ENCODE data around the gene HOXB8.

The HOXB8 gene

GRCh38 chr17:48610282-48611211, 4.5 kb downstream of the HOXB8 start, which contains the start of gene HOXB7:
TSS of gene HOXB7 (minus strand) at chr17:48611017. CDS start at chr17:48610918, 99 bp downstream.
- DNase-seq (ENCODE audit: low read depth in 2 of 2) = peak; percentile 51 to 52

- no peak for DNase-seq (ENCODE audit: low read depth in 2 of 2)
Measured at GRCh38 chr17:48609759-48610281, 5.3 kb downstream of the HOXB8 start.

- no peak for DNase-seq (ENCODE audit: low read depth in 2 of 2)
Measured at GRCh38 chr17:48609033-48609432, 6.1 kb downstream of the HOXB8 start.

DNA sequence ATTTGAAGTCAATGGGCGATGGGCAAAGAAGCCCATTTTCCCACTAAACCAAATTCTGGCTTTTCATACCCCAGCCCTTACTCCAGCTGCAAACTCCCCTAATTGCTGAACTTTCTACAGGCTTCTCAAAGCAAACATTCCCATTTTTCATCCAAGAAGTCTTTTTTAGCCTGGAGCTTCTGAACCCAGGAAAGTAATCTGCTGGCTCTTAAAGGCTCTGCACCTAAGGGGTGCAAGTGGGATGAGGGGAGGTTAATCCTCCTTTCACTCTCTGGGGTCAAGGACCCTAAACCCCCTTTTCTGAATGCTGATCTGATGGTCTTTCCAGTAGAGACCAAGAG, 6.6 kb downstream of the HOXB8 start:
- DNase-seq (ENCODE audit: low read depth in 2 of 2) = no peak

GRCh38 chr17:48606892-48607614, 8.0 kb downstream of the HOXB8 start:
- DNase-seq (ENCODE audit: low read depth in 2 of 2) = no peak

DNA sequence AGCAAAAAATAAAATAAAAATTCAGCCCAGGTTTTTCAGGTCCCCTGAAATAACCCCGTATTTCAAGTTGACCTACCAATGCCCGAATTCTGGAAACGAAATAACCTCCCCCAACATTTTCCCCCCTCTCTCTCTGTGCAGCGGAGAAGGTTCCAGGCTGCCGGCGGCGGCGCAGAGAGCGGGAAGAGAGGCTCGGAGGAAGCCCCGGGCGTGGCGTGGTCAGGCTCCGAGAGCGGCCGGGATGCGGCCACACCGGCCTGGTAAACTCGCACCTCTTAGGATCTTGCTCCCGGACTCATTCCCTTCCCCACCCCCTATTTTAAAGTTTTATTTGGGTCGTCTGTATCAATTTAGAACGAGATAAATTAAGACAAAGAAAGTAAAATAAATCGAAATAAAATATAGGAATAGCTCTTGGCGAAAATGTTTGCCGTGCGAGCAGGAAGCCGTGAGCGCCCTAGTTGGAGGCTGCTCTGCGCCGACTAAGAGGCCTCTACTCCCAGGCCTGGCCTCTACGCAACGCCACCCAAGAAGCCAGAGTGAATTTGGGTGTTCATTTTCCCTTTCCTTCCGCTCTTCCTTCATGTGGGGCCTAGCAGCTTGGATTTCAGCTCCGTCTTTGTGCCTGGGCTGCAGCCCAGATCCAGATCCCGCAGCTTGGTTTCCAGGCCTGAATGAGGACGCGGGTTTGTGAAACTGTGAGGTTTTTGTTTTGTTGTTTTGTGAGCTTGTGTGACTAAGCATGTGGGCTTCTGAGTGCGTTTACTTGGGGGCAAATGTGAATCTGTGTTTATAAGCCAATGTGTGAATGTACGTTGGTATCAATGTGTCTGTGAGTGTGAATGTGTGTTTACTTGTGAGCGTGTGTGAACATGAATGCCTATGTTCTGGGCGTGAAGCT, 8.9 kb downstream of the HOXB8 start:
- no peak for DNase-seq (ENCODE audit: low read depth in 2 of 2)

DNA sequence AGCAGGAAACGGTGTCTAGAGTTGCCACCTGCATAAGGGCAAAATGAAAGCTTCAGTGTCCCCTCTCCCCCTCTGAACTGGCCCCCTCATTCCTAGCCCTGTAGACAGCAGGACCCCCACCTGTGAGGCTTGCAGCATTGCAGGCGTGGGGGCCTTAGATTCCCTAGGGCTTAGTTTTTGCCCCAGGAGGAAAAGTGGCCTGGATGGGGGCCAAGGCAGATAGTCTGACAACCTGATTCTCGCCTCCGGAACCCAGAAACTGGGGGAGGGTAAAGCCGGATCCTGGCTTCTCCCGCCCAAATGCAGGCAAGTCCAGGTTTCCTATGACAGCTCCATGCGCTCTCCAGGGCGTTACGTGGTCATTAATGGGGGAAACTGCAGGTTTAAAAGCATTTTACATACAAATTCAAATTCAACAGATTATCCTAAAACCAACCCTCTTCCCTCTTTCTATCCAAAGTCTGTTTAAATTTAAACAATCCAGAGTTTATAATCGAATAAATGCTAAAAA, 9.6 kb downstream of the HOXB8 start:
- no peak for DNase-seq (ENCODE audit: low read depth in 2 of 2)

DNA sequence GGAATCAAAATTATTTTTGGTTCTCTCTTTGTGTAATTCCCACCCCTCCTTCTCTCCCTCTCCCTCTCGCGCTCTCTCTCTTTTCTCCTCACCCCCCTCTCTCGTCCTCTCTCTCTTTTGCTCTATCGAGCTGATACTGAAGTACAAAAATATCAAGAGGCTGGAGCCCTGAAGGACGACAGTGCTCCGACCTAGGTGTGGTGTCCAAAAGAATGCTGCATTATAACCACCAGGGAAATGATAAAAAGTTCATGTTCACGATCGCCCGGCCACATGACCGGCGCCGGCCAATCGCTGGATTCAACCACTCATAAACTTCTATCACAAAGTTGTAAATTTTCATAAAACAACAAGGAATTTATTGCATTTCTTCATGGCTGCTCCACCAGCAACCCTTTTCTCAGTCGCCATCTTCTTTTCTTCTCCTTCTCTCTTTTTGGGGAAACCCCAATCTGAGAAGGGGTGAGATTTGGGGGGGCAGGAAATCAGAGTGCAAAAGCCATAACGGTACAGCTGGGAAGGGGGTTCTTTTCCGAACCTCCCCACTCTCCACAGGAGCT, 10.2 kb downstream of the HOXB8 start, which contains the start of gene HOXB6:
HOXB6 (minus strand) TSS at position 217 of the 560 bp plus-strand sequence. CDS start 6,836 bp downstream, outside the sequence.
- DNase-seq (ENCODE audit: low read depth in 2 of 2) = no peak

- DNase-seq (ENCODE audit: low read depth in 2 of 2) = no peak
Measured at GRCh38 chr17:48603959-48604769, 10.9 kb downstream of the HOXB8 start.

GRCh38 chr17:48601539-48602425, 13.3 kb downstream of the HOXB8 start:
- no peak for DNase-seq (ENCODE audit: low read depth in 2 of 2)

GRCh38 chr17:48601207-48601538, 13.9 kb downstream of the HOXB8 start:
- DNase-seq (ENCODE audit: low read depth in 2 of 2) = no peak

DNA sequence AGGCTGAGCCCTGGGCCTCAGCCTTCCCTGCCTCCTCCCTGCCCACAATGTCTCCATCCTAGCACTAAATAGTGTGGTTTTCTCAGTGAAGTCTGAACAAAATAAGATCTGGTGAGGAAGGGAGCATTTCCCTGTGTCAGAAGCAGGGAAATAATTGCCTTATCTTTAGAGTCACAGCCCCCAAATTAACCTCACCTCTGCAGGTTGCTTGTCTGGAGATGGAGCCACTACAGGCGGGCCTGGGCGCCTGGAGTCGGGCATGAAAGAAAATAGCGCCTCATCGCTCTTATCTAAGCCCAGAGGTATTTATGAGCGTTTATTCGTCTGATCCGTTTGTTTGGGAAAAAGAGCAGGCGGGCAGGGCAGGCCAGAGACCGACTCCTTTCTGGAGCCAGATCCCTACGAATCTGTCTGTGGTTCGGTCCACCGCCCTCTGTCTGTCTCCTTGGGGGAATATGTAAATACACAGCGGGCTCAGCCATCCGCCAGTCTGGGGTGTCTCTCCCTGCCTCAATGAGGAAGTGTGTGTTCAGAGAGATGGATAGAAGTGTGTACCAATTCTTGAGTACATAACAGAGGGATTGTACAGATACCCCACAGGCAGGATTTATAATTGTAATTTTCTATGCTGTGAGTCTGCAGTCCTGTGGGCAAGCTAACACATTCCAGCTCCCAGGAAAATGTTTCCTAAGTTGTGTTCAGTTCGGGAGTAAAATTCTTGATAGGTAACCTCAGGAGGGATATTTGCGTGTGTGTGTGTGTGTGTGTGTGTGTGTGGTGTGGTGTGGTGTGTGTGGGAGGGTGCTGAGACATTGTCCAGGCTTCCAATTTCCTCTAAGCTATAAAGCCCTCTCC, 14.6 kb downstream of the HOXB8 start:
- DNase-seq (ENCODE audit: low read depth in 2 of 2) = no peak

- no peak for DNase-seq (ENCODE audit: low read depth in 2 of 2)
Measured at GRCh38 chr17:48599354-48599753, 15.7 kb downstream of the HOXB8 start.

- no peak for DNase-seq (ENCODE audit: low read depth in 2 of 2)
Measured at GRCh38 chr17:48598736-48599135, 16.4 kb downstream of the HOXB8 start.

DNA sequence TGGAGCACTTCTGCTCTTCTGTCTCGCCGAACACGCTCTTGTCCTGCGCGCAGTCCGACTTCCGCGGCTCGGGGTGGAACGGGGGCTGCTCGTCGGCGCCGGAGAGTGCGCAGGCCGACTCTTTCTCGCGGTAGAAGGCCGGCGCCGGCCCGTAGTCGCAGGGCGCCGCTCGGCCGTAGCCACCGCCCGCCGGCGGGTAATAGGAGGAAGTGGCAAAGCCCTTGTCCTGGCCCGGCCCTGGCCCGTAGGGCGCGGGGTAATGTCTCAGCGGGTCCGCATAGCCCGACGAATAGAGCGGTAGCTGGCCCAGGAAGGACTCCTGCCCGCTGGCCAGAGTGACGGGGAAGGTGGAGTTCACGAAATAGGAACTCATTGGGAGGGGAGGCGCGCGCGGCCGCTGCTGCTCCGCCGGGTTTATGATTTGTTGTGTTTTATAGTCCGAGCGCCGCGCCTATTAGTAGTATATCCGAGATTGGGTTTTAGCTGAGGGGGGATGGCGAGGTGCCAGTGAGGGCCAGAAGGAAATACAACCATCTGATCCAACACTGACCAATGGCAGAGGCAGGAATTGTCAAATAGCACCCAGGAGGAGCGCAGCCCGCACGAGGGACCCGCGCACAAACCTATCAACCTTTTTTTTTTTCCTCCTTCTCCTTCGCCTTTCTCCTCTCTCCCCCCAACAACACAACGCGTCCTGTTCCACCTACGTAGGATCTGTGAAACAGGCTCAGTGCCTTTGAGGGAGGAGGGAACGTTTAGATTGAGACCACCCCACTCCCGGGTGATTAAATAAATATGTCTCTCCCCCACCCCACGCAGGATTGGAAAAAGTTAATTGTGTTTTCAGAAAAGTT, 17.1 kb downstream of the HOXB8 start:
- DNase-seq (ENCODE audit: low read depth in 2 of 2) = no peak

- DNase-seq (ENCODE audit: low read depth in 2 of 2) = no peak
Measured at GRCh38 chr17:48597528-48597777, 17.6 kb downstream of the HOXB8 start.

DNA sequence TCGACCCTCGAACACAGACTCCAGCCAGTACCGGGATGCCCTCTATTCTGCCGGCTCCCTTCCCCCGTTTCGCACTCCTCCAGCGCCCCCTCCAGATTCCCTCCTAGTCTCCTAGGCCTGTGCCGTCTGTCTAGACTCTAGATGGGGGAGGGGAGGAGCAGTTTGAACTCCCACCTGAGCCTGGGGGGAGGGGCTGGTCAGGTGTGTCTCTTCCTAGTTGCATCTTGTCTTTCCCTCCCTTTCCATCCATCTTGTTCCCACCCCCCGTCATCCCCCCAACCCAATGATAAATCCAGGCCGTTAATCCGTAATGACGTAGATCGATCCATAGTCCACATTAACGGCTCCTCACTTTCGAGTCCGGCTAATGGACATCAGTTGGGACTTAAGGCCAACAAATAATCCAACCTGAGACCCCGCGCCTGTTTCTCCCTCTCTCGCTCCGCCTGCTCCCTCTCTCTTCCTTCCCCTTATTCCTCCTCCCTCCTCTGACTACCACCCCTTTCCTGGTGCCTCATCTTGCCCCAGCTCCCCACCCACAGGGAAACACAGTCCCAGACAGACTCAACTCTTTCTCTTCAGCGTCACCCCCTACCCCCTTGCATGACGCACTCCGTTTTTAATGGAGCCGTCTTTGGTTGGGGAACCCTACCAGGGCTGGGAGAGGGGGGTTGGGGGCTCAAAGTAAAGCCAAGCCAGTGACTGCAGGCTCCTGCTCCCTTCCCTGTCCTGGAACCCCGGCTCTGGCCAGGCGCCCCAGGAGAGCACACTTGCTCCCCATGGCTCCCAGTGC, 18.2 kb downstream of the HOXB8 start:
- DNase-seq (ENCODE audit: low read depth in 2 of 2) = no peak
